SH-SY5Y (cell line): ENCODE data around the gene CAGE1.

ENCODE experiments used
- GATA2 ChIP-seq: IDR thresholded peaks from 2 replicates; pipeline ENCODE4 v1.6.1; 2011; ENCODE audit warnings: mild to moderate bottlenecking, low read depth, low read length
- GATA3 ChIP-seq: IDR thresholded peaks from 2 replicates; pipeline ENCODE4 v1.6.1; 2011; ENCODE audit warnings: low read depth, mild to moderate bottlenecking, low read length, moderate library complexity

DNA sequence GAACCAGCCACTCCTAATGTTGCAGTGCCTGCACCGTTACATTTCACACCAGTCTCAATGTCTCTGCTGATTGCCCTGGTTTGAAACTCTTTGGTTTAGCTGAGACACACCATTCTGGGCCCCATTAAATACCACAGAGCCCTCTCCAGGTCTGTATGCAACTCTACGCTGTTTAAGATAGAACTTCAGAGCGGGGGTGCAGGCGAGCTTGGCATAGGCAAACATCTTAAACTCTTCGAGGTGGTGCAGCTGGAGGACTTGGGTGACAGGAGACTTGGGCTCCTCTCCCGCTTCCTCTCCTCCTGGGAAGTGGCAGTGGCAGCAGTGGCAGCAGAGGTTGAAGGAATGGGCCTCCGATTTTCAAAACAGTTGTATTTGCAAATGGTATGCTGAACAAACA lies 58.1 kb downstream of the CAGE1 start:
- TF ChIP-seq GATA2: no peak
- no peak for TF ChIP-seq GATA3
